Kidney epithelial cell (primary cell): ENCODE results near the gene SND1. TPM values are rescaled to one million over a fixed set of nuclear protein-coding genes. Genes with fewer than 3 reads are reported as not detected.
"Not testable (repeated sequence)": the region's sequence is repeated elsewhere in the genome, so short reads cannot be mapped to it uniquely, and the experiment has no call there.

Source experiments
- DNase-seq: peaks from one replicate; pipeline ENCODE4 v3.0.0-alpha.2; 2010; ENCODE audit warnings: low read depth
- H3K27me3 ChIP-seq: 2 replicates; pipeline ENCODE4 v1.6.0; 2011; ENCODE audit warnings: low read length; ENCODE audit not compliant: control insufficient read depth, insufficient read depth
- H3K36me3 ChIP-seq: 2 replicates; pipeline ENCODE4 v1.5.1; 2011; ENCODE audit warnings: low read length; ENCODE audit not compliant: control insufficient read depth, insufficient read depth
- H3K4me3 ChIP-seq: 2 replicates; pipeline ENCODE4 v1.5.1; 2011; ENCODE audit warnings: low read depth, mild to moderate bottlenecking, control low read depth, low read length
- CTCF ChIP-seq: IDR thresholded peaks from 2 replicates; pipeline ENCODE4 v1.5.1; 2011; ENCODE audit warnings: mild to moderate bottlenecking, moderate library complexity, low read length, control low read depth, inconsistent platforms; ENCODE audit not compliant: insufficient read depth, poor library complexity, severe bottlenecking
- total RNA-seq: library from RNA; depleted of rRNA; stranded (reverse); fragments of >200 nt; gene quantifications from 2 replicates; pipeline ENCODE4 v1.2.3, GENCODE V29; 2015

Gene SND1
- total RNA-seq, 1 donor from 2014 or later = 257 TPM

GRCh38 chr7:127833641-127834040 is 181.6 kb downstream of the SND1 start:
- Histone ChIP-seq H3K4me3 (no peak overlapping the region), H3K36me3 (no peaks in the 10 kb centered on the region), H3K27me3 (no peaks in the 10 kb centered on the region)
- DNase-seq = no peak
- TF ChIP-seq CTCF = no peak

GRCh38 chr7:127835679-127836078 is 183.7 kb downstream of the SND1 start:
- H3K4me3 ChIP-seq = no peak overlapping the region
- no peaks in the 10 kb centered on the region for H3K36me3 ChIP-seq
- TF ChIP-seq CTCF = no peak
- DNase-seq = no peak
- no peaks in the 10 kb centered on the region for H3K27me3 ChIP-seq

- DNase-seq, H3K36me3 ChIP-seq, H3K4me3 ChIP-seq, H3K27me3 ChIP-seq: not testable (repeated sequence)
Measured at GRCh38 chr7:127837816-127838410, 185.9 kb downstream of the SND1 start.

- Histone ChIP-seq H3K27me3 (no peaks in the 10 kb centered on the region), H3K4me3 (no peak overlapping the region), H3K36me3 (no peaks in the 10 kb centered on the region)
- no peak for TF ChIP-seq CTCF
- DNase-seq = no peak
Measured at GRCh38 chr7:127838816-127839415, 186.9 kb downstream of the SND1 start.

- Histone ChIP-seq H3K27me3 (no peaks in the 10 kb centered on the region), H3K4me3 (no peak overlapping the region), H3K36me3 (no peaks in the 10 kb centered on the region)
- TF ChIP-seq CTCF = no peak
- no peak for DNase-seq
Measured at GRCh38 chr7:127840226-127840951, 188.4 kb downstream of the SND1 start.

GRCh38 chr7:127844165-127844564 is 192.2 kb downstream of the SND1 start:
- no peak for TF ChIP-seq CTCF
- no peak overlapping the region for H3K4me3 ChIP-seq
- no peaks in the 10 kb centered on the region for H3K36me3 ChIP-seq
- no peaks in the 10 kb centered on the region for H3K27me3 ChIP-seq
- DNase-seq = no peak
